Upper lobe of right lung (tissue), 1 donor: ENCODE measurements around the gene FRMD4A. TPM values are rescaled to one million over a fixed set of nuclear protein-coding genes. Genes with fewer than 3 reads are reported as not detected.
A peak's percentile ranks its signal among the peaks of the same experiment; 100 is the strongest.

Experiments used
- ATAC-seq: fragments of 200-7000 bp; cut with Tn5 transposase; one replicate; pipeline ENCODE4 v1.9.1; 2020; ENCODE audit warnings: mild to moderate bottlenecking, moderate library complexity
- DNase-seq: peaks from one replicate; pipeline ENCODE4 v3.0.0-alpha.2; 2020
- H3K27ac ChIP-seq: fragments of 200-600 bp; one replicate; pipeline ENCODE4 v1.8.0; 2022
- H3K27me3 ChIP-seq: fragments of 200-600 bp; one replicate; pipeline ENCODE4 v1.8.0; 2022; ENCODE audit warnings: mild to moderate bottlenecking
- H3K36me3 ChIP-seq: fragments of 200-600 bp; one replicate; pipeline ENCODE4 v1.8.0; 2022
- H3K4me1 ChIP-seq: fragments of 200-600 bp; one replicate; pipeline ENCODE4 v1.8.0; 2022
- H3K4me3 ChIP-seq: fragments of 200-600 bp; one replicate; pipeline ENCODE4 v1.8.0; 2022; ENCODE audit warnings: mild to moderate bottlenecking
- H3K9me3 ChIP-seq: fragments of 200-600 bp; one replicate; pipeline ENCODE4 v1.8.0; 2022
- CTCF ChIP-seq: fragments of 200-600 bp; IDR thresholded peaks from one replicate; pipeline ENCODE4 v1.8.0; 2022; ENCODE audit warnings: antibody characterized with exemption
- intact Hi-C: fragments of 100-400 bp; cut with DNase I; formaldehyde crosslinking; loops from one replicate; pipeline ENCODE4 v1.11.0; 2022
- total RNA-seq: library from RNA; stranded (reverse); fragmentation: NEBNext Ultra II Directional; extraction: Animal tissue kit (Norgen Biotek cat#: 25700); gene quantifications from one replicate; pipeline ENCODE4 v1.2.1, GENCODE V29; 2021
- donor health status: DM: no; HTN: yes; CAD: no; lungs with severe emphysema.

Gene FRMD4A
- total RNA-seq, 1 donor from 2014 or later: 38.3 TPM

GRCh38 chr10:13660551-13660920 lies 670.2 kb downstream of the FRMD4A start:
- intact Hi-C loops: loop anchor here (5.0 kb wide), 1 partner anchor 117 kb away; no protein-coding TSS in a partner anchor
- peaks cover 27% of the 10 kb centered on the region for H3K36me3 ChIP-seq

GRCh38 chr10:13659887-13660550 lies 670.7 kb downstream of the FRMD4A start:
- TF ChIP-seq CTCF: peak; percentile 87
- peaks cover 19% of the 10 kb centered on the region for H3K4me1 ChIP-seq
- no peaks in the 10 kb centered on the region for H3K27me3 ChIP-seq
- H3K27ac ChIP-seq: peak overlapping the region; percentile 73
- no peaks in the 10 kb centered on the region for H3K9me3 ChIP-seq
- peak overlapping the region; percentile 5 for H3K4me3 ChIP-seq
- intact Hi-C loops: loop anchor here (5.0 kb wide), 1 partner anchor 117 kb away; no protein-coding TSS in a partner anchor
- DNase-seq (peak; percentile 83), ATAC-seq (peak; percentile 84)
- peaks cover 25% of the 10 kb centered on the region for H3K36me3 ChIP-seq

More at GRCh38 chr10:13660551-13660920, 670.2 kb downstream of the FRMD4A start:
- H3K27ac ChIP-seq: peak overlapping the region; percentile 2
- H3K9me3 ChIP-seq: no peaks in the 10 kb centered on the region
- ATAC-seq (no peak), DNase-seq (no peak)
- TF ChIP-seq CTCF: no peak
- H3K4me1 ChIP-seq: peaks cover 19% of the 10 kb centered on the region
- no peaks in the 10 kb centered on the region for H3K27me3 ChIP-seq
- H3K4me3 ChIP-seq: no peak overlapping the region

GRCh38 chr10:13658871-13659685 lies 671.6 kb downstream of the FRMD4A start:
- H3K9me3 ChIP-seq: no peaks in the 10 kb centered on the region
- H3K4me3 ChIP-seq: peak overlapping the region; percentile 5
- H3K27me3 ChIP-seq: no peaks in the 10 kb centered on the region
- peak overlapping the region; percentile 73 for H3K27ac ChIP-seq
- peaks cover 19% of the 10 kb centered on the region for H3K4me1 ChIP-seq
- peaks cover 33% of the 10 kb centered on the region for H3K36me3 ChIP-seq
- no peak for TF ChIP-seq CTCF
- intact Hi-C loops: no loop called here
- no peak for DNase-seq
- peak; percentile 43 for ATAC-seq

- DNase-seq (no peak), ATAC-seq (no peak)
- TF ChIP-seq CTCF: no peak
- Histone ChIP-seq H3K36me3 (peaks cover 41% of the 10 kb centered on the region), H3K27me3 (no peaks in the 10 kb centered on the region), H3K9me3 (no peaks in the 10 kb centered on the region), H3K27ac (no peak overlapping the region), H3K4me1 (peaks cover 19% of the 10 kb centered on the region), H3K4me3 (no peak overlapping the region)
- intact Hi-C loops: no loop called here
Observed at GRCh38 chr10:13658264-13658663, 672.5 kb downstream of the FRMD4A start.

GRCh38 chr10:13657101-13657680 lies 673.5 kb downstream of the FRMD4A start:
- ATAC-seq (no peak), DNase-seq (no peak)
- Histone ChIP-seq H3K36me3 (peaks cover 48% of the 10 kb centered on the region), H3K27me3 (no peaks in the 10 kb centered on the region), H3K9me3 (no peaks in the 10 kb centered on the region), H3K27ac (no peak overlapping the region), H3K4me1 (peaks cover 19% of the 10 kb centered on the region), H3K4me3 (no peak overlapping the region)
- TF ChIP-seq CTCF: no peak
- intact Hi-C loops: no loop called here
